ENCODE measurements around the gene SIX5.
"Not testable (repeated sequence)": the region's sequence is repeated elsewhere in the genome, so short reads cannot be mapped to it uniquely, and the experiment has no call there.

The SIX5 gene

DNA sequence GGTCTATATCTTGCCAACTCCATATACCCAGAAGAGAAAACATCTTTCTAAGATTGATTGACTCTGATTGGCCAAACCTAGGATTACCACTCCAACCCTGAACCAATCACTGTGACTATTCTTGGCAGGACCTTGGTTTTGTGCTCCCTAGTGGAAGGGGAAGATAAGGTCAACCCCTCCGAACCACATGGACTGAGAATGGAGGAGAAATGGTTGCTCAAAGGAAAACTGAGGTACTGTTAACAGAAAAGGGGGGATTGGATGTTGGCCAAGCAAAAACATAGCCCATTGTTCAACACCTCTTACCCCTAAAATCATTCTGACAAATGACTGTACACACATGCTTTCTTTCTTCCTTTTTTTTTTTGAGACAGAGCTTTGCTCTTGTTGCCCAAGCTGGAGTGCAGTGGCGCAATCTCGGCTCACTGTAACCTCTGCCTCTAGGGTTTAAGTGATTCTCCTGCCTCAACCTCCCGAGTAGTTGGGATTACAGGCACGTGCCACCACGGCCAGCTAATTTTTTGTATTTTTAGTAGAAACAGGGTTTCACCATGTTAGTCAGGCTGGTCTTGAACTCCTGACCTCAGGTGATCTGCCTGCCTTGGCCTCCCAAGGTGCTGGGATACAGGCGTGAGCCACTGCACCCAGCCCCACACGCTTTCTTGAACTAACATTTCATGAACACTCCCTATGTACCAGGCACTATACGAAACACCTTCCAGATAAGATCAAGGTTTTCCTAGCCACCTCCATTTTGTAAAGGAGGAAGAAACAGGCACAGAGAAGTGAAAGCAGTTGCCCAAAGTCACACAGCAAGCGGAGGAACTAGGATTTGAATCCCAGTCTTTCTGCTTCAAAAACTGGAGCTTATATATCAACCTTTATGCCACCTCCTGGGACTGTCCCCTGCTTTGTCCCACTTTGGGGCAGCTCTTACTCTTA lies 29.3 kb downstream of the SIX5 start:
- TF ChIP-seq, protein P1, sequence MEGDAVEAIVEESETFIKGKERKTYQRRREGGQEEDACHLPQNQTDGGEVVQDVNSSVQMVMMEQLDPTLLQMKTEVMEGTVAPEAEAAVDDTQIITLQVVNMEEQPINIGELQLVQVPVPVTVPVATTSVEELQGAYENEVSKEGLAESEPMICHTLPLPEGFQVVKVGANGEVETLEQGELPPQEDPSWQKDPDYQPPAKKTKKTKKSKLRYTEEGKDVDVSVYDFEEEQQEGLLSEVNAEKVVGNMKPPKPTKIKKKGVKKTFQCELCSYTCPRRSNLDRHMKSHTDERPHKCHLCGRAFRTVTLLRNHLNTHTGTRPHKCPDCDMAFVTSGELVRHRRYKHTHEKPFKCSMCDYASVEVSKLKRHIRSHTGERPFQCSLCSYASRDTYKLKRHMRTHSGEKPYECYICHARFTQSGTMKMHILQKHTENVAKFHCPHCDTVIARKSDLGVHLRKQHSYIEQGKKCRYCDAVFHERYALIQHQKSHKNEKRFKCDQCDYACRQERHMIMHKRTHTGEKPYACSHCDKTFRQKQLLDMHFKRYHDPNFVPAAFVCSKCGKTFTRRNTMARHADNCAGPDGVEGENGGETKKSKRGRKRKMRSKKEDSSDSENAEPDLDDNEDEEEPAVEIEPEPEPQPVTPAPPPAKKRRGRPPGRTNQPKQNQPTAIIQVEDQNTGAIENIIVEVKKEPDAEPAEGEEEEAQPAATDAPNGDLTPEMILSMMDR (IDR thresholded peaks at IDR 0.05), result no peak
- no peak for DNase-seq (ENCODE audit: low spot score)
- Histone ChIP-seq H3K27ac (no peak overlapping the region), H3K4me3 (no peak overlapping the region)

DNA sequence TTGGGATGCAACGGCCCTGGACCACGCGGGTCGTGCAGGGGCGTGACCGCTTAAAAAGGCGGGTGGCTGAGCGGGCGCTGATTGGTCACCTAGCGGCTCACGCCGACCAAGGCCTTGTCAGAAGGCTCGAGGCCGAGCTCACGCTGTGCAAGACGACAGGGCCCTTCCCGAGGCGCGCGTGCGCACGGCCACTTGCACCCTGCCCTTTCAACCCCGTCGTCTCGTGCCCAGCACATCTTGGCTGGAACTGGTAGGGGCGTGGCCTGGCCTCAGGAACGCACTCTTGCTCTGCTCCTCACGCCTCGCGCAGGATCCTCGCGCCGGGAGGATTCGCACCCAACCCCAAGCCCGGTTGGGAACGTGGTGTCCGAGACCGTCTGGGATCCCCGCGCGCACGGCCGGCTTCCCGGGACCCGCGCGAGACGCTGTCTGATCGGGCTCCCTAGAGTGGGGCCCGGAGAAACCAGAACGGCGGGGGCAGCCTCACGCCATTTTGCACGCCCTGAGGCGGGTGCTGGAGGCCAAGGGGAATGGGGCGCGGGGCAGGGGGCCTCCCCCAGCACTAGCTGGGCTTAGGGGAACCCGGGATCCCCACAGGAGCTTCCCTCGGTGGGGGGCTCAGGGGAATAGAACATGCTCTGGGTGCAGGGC lies 35.8 kb downstream of the SIX5 start, which contains the start of gene MEIOSIN:
Gene MEIOSIN (plus strand): TSS at position 280 of the 651 bp plus-strand sequence. CDS start 1,938 bp downstream, outside the sequence.
- no peak for DNase-seq (ENCODE audit: low spot score)
- TF ChIP-seq, protein P1 (IDR thresholded peaks at IDR 0.05), result no peak
- Histone ChIP-seq H3K4me3 (no peak within 1 kb of the TSS), H3K27ac (no peak within 1 kb of the TSS)

DNA sequence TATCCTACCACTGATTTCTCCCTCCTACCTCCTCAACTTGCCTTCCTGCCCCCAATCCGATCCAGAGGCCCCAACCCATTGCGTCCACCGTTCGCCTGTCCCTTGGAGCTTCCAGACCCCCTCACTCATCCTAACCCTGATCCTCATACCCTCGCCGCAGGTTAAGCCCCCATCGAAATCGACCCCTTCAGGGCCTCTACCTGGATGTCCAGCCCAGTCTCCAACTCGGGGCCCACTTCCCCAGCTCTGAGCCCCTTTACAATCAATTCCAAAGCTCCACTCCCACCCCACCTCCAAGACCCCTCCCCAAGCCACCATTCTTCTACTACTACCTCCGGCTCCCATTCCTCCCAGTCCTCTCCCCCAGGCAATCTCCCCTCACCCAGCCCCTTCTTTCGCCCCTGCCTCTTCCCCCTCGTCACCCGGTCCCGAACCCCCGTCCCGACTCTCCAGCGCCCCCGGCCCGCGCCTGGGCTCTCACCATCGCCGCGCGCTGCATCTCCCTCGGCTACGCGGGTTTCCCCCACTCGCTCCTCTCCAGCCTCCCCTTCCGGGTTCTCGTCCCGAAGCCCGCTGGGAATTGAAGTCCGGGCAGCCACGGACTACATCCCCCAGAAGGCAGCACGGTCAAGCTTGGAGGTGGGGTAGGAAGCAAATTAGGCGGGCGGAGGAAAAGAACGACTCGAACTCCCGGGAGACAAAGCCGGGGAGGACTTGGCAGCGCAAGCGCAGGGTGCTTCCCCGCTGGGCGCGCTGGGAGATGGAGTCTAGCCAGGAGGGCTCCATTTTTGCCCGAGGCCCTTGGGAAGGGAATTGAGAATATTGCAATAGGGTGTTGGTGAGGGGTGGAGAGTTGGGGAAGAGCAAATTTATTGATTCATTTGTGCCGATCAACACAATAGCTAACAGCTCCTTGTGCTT lies 38.4 kb downstream of the SIX5 start, which contains the start of gene FBXO46:
Gene FBXO46 (minus strand): TSS at position 529 of the 921 bp plus-strand sequence. CDS start 17,401 bp downstream, outside the sequence.
- H3K4me3 ChIP-seq, result peak within 1 kb of the TSS; percentile 91
- H3K27ac ChIP-seq, result peak within 1 kb of the TSS; percentile 71 to 82
- TF ChIP-seq, protein P1 (IDR thresholded peaks at IDR 0.05), result no peak
- peak; percentile 98 for DNase-seq (ENCODE audit: low spot score)

DNA sequence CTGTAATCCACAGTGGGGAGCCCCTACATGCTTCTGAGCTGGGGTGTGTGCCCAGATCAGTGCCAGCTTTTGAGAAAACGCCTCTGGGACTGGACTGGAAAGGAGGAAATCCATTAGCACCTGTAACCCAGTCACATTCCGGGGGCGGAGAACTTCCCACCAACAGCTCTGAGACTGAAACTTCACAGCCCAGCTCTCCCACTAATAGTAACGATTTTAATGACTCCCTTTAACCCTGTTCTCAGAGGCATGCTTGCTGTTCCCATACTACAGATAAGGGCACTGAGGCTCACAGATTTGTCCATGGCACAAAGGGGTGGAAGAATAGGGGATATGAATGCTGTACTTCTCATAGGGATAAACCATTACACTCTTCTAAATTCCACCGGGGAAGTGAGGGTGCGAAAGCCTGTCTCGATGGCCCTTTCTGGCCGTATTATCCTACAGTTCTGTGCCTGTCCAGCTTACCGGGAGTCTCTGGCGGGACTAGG lies 39.2 kb downstream of the SIX5 start:
- TF ChIP-seq, protein P1 (IDR thresholded peaks at IDR 0.05), result no peak
- Histone ChIP-seq H3K4me3 (peak overlapping the region; percentile 91), H3K27ac (peak overlapping the region in 1 of 2 donors; percentile 82)
- DNase-seq (ENCODE audit: low spot score), result no peak

DNA sequence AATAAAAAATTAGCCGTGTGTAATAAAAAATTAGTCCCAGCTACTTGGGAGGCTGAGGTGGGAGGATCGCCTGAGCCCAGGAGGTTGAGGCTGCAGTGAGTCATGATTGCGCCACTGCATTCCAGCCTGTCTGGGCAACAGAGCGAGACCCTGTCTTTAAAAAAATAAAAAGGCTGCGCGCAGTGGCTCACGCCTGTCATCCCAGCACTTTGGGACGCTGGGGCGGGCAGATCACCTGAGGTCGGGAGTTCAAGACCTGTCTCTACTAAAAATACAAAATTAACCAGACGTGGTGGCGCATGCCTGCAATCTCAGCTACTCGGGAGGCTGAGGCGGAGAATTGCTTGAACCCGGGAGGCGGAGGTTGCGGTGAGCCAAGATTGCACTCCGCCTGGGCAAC lies 40.4 kb downstream of the SIX5 start:
- H3K4me3 ChIP-seq; DNase-seq (ENCODE audit: low spot score); H3K27ac ChIP-seq: not testable (repeated sequence)

DNA sequence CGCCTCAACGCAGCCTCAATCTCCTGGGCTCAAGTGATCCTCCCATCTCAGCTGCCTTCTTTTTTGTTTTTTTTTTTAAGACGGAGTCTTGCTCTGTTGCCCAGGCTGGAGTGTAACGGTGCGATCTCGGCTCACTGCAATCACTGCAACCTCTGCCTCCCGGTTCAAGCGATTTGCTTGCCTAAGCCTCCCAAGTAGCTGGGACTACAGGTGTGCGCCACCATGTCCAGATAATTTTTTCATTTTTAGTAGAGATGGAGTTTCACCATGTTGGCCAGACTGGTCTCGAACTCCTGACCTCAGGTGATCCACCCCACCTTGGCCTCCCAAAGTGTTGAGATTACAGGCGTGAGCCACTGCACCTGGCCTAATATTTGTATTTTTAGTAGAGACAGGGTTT lies 49.0 kb downstream of the SIX5 start:
- DNase-seq (ENCODE audit: low spot score); H3K27ac ChIP-seq; H3K4me3 ChIP-seq: not testable (repeated sequence)

DNA sequence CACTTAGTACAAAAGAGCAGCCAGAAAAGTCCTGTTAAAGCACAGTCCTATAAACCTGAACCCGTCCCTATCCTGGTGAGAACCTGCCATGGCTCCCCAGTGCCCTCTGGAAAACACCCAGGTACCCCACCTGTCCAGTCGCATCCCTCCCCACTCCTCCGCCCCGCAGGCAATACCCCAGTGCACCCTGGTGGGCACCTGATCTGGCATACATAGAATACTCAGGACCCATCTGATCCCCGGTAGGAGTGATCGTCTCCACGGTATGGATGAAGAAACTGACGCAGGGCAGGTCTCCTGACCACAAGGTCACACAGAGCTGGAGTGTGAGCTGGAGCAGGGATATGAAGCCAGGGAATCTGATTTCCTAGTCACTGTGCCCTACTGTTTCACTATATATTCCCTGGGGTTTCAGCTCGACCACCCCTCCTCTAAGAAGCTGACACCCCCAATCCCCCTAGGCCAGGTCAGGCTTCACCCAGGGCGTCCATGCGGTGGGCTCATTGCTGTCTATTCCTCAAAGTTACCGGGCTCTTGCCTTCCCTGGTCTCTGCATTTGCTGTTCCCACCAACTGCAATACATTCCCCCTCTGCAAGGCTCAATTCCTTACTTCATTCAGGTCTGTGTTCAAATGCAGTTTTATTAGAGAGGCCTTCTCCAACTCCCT lies 50.9 kb downstream of the SIX5 start:
- DNase-seq (ENCODE audit: low spot score), result peak; percentile 81
- TF ChIP-seq, protein P1 (IDR thresholded peaks at IDR 0.05), result no peak
- Histone ChIP-seq H3K4me3 (peak overlapping the region; percentile 70), H3K27ac (peak overlapping the region; percentile 82 to 95)
